Measurements from ENCODE around the gene KIF1A.

Gene KIF1A

DNA sequence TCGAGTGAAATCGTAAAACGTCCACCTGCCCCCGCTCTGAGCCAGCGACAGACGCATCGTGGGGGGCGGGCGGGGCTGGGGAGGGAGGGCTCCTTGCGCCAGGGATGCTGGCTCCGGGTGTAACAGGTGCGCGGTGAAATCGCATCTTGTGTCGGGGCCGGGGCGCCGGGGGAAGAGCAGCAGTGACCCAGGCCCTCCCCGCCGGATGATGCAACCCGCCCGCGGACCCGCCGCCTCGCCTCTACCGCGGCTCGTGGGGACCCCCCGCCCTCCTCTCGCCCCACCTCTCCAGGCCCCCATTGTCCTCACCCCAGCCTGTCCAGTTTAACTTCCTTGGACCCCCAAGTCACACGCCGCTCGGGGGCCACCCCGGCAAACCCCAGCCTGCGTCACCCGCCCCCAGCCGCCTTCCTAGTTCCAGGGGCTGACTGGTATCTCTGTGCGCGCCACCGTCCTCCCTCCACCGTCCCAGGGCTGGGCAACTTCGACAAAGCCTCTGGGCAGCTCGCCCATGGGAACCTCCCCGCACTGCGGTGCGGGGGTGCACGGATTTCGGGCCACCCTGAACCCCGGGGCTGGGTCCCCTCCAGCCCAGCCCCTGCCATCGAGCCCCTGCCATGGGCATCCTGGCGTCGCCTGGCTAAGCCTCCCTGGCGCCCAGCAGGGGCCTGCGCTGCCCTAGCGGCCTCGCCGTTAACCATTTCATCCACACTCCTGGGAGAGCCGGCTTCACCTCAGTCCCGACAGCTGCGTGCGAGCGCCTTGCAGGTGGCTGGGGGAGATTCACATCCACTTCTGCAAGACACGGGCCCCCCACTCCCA lies 799 bp upstream of the KIF1A start:
- DNase-seq (ENCODE audit: low read depth), result no peak

DNA sequence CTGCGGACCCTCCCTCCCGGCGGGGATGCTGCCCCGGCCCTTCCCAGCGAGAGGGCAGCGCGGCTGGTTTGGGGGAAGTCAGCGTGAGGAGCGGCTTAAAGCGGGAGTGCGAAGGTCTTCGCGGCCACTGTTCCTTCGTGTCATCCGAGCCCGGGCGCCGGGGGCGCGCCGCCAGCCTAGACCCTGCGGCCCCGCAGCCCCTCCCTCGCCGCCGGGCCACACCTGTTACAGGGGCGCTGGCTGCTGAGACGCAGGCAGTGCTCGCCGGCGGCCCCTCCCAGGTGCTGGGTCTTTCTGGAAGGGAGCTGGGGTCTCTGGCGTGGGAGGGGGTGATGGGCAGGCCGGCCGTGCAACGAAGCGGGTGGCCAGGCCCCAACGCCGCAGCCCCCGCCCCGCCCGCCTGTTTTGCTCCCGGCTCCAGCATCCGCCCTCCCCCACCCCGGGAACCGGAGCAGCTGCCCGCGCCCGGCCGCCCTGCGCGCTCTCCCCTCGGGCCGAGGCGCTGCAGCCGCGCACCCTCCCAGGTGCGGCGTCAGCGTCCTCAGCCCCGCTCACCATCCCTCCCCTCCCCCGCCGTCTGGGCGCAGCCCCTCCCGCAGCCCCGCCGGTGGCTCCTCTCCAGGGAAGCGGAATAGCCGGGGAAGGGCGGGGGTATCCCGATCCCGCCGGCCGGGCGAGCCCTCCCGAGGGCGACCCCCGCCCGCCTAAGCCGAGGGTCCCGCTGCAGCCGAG lies 727 bp downstream of the KIF1A start:
- DNase-seq (ENCODE audit: low read depth), result no peak

DNA sequence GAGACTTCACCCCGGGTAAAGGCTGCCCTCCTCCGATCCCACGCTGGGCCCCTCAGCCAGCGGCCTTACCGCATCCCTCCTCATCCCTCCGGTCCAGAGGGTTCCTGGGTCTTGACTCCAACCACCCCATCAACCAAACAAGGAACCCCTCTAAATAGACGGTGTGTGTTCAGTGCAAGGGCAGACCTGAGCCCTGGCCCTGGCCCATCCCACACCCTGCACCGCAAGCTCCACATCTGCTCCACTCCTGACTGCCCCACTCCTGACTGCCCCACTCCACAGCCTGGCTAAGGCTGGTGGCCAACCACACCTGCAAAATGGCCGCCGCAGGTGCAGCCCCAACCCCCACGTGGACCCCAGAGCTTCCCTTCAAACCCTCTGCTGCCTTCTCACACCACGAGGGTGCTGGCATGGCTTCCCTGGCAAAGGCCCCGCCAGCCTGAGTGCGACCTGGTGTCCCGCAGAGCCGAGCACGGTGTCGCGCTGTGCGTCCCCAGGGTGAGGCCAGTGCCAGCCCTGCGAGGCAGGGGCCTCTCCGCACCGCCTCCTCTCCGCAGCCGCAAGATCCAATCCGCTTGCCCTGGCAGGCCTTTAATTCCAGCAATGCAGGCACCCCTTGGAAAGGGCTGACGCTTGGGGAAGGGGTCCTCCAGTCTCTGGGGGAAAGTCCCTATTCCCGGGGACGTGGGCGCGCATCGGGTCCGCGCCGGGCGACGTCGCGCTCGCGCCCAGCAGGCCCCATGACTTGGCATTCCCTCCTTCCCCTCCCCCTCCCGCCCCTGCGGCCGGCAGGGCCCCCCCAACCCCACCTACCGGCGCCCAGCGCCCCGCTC lies 1.5 kb downstream of the KIF1A start:
- DNase-seq (ENCODE audit: low read depth), result no peak

DNA sequence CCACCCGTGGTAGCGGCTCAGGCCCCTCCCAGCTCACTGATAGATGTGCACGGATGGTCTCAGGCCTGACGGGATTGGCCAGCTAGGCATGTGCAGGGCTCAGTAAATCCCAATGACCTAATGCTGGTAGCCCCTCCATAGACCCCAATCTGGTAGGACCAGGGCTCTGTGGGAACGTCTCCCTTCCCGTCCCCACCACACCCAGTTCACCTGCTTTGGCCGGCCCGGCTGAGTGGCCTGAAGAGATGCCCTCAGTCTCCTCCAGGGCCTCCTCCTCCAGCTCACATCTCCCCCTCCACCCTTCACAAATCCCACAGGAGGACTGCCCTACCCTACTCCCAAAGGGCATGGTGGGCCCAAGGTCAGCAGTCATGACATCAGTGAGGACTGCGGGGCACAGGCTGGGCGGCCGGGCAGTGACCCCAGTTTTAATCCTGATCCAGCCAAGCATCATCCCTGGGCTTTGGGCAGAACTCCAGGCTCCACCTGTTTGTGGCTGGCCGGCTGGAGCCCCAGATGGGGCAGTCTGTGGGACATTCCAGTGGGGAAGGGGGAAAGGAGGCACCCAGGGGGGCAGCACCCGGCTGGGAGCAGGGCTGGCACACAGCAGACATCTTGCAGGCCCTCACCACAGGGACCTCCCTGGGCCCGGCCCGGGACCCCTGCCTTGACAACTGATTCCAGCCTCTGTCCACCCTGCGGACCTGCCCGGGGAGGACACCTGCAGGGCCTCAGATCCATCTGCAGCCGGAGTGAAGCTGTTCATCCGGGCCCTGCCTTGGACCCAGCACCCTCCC lies 2.3 kb downstream of the KIF1A start:
- DNase-seq (ENCODE audit: low read depth), result no peak

DNA sequence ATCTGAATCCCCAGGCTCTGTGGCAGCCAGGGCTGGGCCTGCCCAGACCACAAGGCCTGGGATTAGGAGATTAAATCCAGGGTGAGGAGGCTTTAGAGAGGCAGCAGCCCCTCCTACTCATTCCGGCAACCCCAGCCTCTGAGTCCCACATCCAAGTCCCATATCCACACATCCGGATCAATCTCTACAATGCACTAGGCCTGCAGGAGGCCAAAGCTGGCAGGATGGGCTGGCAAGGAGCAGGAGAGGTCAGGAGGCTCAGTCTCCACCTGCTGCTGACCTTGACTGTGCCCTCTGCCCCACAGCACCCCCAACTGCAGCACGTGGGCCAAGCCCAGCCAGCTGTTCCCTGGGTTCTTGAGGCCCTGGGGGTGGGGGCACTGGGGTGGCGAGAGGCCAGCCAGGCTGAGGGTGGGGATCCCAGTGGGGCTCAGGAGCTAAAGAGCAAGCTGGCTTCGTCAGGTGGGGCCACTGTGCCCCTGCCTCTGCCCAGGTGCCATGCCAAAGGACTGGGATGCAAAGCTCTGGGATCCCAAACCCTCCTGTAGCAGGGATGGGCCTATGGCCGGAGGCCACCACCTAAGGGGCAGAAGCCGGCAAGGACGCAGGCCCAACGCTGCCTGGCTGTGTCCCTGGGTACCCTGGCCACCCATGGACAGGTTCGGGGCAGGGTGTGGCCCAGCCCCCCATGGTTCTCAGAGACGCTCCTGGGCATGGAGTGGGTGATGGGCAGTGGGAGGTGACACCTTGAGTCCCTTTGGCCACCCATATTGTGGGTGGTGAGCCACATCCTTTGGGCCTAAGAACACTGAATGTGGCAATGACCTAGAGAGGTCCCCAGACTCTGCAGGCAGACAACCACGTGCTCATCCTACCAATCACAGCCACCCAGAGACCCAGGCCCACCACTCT lies 3.2 kb downstream of the KIF1A start:
- DNase-seq (ENCODE audit: low read depth), result no peak

DNA sequence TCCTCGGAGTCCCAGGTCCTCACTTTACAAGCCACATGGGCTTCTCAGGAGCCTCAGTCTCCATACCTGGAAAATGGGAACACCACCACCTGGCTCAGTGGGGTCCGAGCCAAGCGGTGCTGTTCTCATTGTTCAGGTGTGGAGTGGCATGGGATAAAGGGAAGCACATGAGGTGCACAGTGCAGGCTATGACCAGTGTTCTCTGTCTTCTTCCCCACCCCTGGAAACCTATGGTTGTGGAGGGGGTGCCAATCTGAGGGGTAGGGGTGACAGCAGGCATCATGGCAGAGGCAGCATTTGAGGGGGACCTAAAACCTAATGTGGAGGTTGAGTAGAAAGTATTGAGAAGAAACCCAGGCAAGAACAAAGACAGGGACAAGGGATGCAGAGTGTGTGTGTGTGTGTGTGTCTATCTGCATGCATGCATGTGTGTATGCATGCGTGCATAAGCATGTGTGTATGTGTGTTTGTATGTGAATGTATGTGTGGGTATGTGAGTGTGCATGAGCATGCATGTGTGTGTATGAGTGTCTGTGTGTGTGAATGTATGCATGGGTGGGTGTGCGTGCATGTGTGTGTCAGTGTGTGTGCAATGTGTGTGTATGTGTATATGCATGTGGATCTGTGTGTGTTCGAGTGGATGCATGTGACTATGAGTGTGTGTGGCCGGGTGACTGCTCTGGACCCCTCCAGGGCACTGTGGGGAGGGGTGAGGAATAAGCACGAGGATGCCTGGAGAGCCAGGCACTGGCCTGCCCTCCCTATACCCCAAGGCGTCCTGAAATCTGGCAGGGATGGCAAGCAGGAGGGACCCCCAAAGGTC lies 4.0 kb downstream of the KIF1A start:
- DNase-seq (ENCODE audit: low read depth), result no peak

DNA sequence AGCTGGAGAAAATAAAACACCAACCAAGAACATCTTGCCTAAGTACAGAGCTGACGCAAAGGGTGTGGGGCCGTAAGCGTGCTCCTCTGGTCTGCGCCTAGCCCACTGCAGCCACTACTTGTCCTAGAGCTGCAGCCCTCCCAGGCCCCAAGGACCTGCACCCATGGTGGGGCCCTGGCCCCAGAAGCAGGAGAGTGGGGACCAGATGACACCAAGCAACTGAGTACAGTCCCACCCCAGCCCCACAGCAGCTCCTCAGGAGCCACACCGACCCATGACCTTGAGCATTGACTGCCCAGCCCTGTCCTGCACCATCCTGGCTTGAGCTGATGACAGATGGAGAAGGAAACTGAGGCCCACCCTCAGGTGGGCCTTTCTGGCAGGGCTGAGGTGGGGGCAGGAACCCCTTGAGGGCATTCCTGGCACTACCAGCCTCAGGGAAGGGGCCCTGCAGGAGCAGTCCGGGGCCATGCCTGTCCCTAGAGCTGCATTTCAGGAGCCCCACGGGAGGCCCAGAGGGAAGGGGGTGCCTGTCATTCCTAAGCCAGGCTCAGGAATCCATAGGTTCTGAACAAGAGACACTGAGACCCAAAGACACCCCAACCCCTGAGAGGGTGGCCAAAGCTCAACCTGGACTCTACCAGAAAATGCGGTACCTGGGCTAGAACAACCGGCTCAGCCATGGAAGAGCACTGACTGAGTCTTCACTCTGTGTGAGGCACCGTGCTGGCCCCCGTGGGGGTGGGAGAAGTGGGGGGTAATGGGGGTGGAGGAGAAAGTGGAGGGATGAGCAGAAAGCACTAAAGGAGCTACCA lies 4.9 kb downstream of the KIF1A start:
- no peak for DNase-seq (ENCODE audit: low read depth)

DNA sequence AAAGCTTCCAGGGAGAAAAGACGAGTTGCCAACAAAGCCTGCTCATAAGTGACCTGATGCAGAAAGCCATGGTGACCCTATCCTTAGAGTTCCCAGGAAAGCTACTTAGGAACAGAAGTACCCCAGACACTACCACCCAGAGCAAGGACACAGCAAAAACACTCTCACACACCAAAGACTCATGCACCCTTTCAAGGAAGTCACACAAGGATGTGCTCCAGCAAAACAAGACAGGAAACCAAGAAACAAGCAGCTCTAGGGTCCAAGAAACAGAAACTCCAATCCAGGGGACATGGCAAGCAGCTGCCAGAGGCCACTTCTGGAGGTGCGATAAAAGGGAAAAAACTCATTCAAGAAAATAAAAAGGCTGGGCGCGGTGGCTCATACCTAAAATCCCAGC lies 5.7 kb downstream of the KIF1A start:
- no peak for DNase-seq (ENCODE audit: low read depth)

DNA sequence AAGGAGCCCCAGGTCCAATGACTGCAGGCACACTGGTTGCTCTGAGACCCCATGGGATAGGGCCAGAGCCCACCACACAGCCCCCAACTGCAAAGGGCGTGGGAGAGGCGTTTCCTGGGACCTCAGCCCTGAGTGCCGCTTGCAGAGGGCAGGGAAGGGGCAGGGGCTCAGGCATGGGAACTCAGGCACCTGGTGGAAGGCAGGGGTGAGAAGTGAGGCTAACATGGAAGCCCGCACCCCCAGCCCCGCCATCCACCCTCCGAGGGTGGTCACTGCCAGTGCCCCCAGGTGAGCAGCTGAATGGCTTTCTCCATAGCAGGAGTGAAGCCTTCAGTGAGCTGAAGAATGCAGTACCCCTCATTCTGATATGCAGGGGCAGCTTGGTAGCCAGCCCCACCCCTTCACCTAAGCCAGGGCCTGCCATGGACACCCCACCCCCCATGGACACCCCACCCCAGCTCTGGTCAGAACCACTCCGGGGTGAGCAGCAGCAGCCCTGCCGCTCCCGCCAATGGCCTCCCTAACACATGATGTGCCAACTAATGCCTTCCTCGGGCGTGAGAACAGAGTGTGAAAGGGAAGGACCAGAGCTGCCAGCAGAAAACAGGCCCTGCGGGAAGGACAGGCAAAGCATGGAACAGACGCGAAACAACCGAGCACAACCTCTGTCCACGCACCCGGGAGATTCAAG lies 6.6 kb downstream of the KIF1A start:
- no peak for DNase-seq (ENCODE audit: low read depth)

DNA sequence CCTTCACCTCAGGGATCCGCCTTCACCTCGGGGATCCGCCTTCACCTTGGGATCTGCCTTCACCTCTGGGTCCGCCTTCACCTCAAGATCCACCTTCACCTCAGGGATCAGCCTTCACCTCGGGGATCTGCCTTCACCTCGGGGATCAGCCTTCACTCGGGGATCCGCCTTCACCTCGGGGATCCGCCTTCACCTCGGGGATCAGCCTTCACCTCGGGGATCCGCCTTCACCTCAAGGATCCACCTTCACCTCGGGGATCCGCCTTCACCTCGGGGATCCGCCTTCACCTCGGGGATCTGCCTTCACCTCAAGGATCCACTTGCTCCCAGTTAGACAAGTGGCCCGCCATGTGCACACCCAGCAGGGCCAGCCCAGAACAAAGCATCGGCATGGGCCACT lies 7.3 kb downstream of the KIF1A start:
- no peak for DNase-seq (ENCODE audit: low read depth)

DNA sequence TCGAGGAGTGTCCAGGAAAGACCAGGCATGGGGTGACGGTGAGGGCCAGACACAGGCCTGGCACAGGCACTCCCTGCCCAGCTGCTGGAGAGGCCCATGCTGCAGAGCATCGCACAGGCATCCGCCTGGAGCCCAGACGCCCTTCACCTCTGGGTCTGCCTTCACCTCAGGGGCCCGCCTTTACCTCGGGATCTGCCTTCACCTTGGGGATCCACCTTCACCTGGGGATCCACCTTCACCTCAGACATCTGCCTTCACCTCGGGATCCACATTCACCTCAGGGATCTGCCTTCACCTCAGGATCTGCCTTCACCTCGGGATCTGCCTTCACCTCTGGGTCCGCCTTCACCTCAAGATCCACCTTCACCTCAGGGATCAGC lies 7.7 kb downstream of the KIF1A start:
- no peak for DNase-seq (ENCODE audit: low read depth)

DNA sequence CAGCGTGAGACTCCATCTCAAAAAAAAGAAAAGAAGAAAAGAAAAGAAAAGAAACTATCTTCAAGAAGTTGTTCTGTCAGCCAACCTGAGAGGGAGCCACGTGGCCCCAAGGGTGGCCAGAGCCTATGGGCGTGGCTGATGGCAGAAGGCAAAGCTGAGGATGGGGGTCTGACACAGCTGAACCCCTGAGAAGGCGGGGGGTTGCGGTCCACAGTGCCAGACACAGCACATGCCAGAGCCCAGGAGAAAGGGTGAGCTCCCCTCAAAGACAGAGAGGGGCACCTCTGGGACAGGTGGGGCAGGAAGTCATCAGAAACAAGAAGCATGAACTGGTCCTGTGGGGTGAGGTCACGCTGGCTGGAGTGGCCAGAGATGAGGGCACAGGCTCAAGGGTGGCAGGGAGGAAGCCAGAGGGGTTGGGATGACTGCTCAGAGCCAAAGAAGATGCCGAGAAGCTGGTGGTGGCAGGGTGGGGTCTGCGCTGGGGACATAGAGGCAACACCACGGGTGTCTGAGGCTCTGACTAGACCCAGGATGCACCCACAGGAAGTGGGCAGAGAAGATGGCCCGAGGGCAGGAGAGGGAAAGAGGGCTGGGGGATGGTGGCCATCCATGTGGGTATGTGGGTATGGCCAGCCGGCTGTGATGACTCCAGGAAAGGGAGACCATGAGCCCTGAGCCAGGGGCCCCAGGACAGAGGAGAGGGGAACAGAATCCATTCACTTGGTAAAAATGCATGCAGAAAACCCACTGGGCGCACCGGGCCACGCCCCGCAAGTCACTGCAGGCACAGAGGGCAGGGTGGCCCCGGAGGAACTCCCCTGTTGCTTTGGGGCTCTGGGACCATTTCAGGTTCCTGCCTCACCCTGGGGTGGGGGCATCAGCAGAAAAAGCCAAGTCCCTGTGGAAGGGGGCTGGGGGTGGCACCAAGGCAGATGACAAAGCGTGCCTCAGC lies 8.4 kb downstream of the KIF1A start:
- no peak for DNase-seq (ENCODE audit: low read depth)

DNA sequence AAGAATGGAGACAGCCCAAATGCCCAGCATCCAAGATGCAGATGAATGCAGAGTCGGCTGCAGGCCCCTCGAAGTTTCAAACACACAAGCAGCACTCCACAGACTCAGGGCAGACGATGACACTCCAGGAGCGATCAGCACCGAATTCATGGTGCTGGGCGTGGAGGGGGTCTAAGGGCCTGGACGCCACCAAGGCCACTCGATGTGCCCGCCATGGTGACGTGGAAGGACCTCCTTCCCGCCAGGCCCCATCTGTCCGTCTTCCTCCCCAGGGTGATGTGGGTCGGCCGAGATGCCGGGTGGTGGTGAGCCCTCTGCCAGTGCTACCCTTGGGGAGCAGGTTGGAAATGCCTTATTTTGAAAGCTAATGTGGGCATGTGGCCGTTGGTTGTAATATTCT lies 9.4 kb downstream of the KIF1A start:
- DNase-seq (ENCODE audit: low read depth), result no peak

DNA sequence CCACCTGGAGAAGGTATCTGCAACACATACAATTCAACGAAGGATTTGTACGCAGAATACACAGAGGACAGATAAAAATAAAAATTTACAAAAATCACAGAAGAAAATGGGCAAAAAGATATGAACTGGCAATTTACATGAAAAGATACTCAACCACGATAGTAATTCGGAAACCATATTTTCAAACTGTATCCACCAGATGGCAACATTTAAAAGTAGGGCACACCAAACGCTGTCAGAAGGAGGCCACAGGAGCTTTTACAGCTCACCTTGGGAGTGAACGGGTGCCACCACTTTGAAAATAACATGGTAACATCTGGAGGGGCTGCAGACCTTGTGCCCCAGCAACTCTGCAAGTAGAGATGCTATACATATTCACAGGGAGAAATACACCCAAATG lies 9.8 kb downstream of the KIF1A start:
- no peak for DNase-seq (ENCODE audit: low read depth)

DNA sequence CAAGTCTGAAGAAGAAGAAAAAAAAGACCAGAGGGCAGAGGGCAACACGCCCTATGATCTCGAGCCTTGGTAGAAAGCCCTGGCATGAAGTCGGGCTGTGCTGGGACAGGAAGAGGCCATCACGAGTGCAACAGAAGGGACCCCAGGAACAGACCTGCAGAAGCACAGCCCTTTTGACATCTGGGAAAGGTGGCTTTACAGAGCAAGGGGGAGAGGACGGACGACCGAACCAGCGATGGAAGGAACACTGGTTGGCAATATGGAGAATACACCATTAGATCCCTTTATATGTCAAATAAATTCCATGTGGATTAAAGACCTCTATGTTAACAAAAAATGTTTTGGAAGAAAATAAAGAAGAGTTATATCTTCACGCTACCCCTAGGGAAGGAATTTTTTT lies 10.7 kb downstream of the KIF1A start:
- no peak for DNase-seq (ENCODE audit: low read depth)

DNA sequence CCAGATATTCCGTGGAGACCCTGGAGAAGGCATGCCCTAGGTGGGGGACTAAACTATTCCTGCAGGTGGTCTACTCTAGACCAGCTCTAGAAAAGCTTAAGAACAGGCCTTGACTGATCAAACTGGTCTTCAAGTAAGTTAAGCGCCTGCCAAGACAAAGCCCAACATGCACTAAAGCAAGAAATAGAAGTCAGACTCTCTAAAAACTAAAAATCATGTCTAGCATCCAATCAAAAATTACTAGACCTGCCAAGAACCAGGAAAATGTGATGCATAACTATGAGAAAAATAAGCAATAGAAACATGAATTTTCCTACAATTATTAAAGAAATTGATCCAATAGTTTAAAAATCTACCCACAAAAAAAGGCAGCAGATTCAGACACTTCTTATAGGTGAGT lies 13.6 kb downstream of the KIF1A start:
- DNase-seq (ENCODE audit: low read depth), result no peak

DNA sequence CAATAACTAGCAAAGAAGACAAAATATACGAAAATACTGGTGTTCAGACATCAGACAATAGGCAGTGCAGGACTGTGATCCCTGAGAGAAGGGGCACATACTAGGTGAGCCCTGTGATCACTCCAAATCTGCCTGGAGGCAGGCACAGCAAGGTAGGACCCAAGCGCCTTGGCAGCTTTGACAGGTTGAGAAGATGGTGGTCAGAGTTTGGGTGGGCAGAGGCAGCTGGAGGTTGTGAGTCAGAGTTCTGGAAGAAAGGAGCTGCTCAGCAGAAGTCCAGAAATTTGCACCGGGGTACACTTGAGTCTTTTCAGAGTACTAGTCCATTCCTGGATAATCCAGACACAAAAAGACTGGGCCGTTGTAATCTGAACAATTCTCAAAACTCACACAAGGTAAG lies 14.0 kb downstream of the KIF1A start:
- no peak for DNase-seq (ENCODE audit: low read depth)

Measured in stromal cell of bone marrow (primary cell).